Measurements from ENCODE around the gene PLSCR5. TPM values are rescaled to one million over a fixed set of nuclear protein-coding genes. Genes with fewer than 3 reads are reported as not detected.

PLSCR5 gene
- total and polyA plus RNA-seq, 4 donors, result not detected

DNA sequence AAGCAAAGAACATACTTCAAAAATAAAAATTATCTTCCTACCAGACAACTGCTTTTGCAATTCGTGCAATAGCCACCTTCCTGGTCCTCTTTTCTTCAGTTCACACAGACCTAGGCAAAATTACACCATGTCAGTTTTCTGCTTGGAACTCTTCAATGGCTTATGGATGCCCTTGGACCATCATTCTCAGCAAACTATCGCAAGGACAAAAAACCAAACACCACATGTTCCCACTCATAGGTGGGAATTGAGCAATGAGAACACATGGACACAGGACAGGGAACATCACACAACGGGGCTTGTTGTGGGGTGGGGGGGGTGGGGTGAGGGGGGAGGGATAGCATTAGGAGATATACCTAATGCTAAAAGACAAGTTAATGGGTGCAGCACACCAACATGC, 29.2 kb upstream of the PLSCR5 start:
- Histone ChIP-seq H3K36me3 (ENCODE audit: control insufficient read depth in 4 of 4, insufficient read depth in 3 of 4, low read depth in 1 of 4, low read length in 3 of 4) (no peaks in the 10 kb centered on the region), H3K27me3 (ENCODE audit: control insufficient read depth in 4 of 4, insufficient read depth in 4 of 4, low read length in 3 of 4) (no peaks in the 10 kb centered on the region), H3K9ac (ENCODE audit: low read depth in 1 of 2, low read length in 2 of 2) (no peak overlapping the region), H3K27ac (ENCODE audit: low read depth in 1 of 2, low read length in 2 of 2) (no peak overlapping the region), H3K9me3 (ENCODE audit: control insufficient read depth in 4 of 4, low read length in 3 of 4) (no peaks in the 10 kb centered on the region), H3K4me3 (ENCODE audit: low read depth in 1 of 3, low read length in 3 of 3) (no peak overlapping the region), H3K4me1 (ENCODE audit: control insufficient read depth in 4 of 4, insufficient read depth in 4 of 4, low read length in 3 of 4) (no peaks in the 10 kb centered on the region)
- no peak for DNase-seq (ENCODE audit: low spot score)
- WGBS, result 56% methylated on average over 3 of the region's 3 CpGs
- TF ChIP-seq EGR1 (IDR thresholded peaks at IDR 0.05; ENCODE audit: low read depth in 2 of 2), result no peak
- TF ChIP-seq, protein P1, sequence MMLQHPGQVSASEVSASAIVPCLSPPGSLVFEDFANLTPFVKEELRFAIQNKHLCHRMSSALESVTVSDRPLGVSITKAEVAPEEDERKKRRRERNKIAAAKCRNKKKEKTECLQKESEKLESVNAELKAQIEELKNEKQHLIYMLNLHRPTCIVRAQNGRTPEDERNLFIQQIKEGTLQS (IDR thresholded peaks at IDR 0.05), result no peak
- TF ChIP-seq GABPA (IDR thresholded peaks at IDR 0.05 in 1 of 2, conservative IDR thresholded peaks at IDR 0.05 in 1 of 2), result no peak
- TF ChIP-seq JUND (IDR thresholded peaks at IDR 0.05), result no peak
- TF ChIP-seq HNF4G (IDR thresholded peaks at IDR 0.05), result no peak
- TF ChIP-seq, protein P2, sequence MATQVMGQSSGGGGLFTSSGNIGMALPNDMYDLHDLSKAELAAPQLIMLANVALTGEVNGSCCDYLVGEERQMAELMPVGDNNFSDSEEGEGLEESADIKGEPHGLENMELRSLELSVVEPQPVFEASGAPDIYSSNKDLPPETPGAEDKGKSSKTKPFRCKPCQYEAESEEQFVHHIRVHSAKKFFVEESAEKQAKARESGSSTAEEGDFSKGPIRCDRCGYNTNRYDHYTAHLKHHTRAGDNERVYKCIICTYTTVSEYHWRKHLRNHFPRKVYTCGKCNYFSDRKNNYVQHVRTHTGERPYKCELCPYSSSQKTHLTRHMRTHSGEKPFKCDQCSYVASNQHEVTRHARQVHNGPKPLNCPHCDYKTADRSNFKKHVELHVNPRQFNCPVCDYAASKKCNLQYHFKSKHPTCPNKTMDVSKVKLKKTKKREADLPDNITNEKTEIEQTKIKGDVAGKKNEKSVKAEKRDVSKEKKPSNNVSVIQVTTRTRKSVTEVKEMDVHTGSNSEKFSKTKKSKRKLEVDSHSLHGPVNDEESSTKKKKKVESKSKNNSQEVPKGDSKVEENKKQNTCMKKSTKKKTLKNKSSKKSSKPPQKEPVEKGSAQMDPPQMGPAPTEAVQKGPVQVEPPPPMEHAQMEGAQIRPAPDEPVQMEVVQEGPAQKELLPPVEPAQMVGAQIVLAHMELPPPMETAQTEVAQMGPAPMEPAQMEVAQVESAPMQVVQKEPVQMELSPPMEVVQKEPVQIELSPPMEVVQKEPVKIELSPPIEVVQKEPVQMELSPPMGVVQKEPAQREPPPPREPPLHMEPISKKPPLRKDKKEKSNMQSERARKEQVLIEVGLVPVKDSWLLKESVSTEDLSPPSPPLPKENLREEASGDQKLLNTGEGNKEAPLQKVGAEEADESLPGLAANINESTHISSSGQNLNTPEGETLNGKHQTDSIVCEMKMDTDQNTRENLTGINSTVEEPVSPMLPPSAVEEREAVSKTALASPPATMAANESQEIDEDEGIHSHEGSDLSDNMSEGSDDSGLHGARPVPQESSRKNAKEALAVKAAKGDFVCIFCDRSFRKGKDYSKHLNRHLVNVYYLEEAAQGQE (IDR thresholded peaks at IDR 0.05), result no peak
- TF ChIP-seq, protein P3, sequence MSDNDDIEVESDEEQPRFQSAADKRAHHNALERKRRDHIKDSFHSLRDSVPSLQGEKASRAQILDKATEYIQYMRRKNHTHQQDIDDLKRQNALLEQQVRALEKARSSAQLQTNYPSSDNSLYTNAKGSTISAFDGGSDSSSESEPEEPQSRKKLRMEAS (IDR thresholded peaks at IDR 0.05), result no peak
- no peak for TF ChIP-seq NR2F2 (IDR thresholded peaks at IDR 0.05)
- TF ChIP-seq RAD21 (IDR thresholded peaks at IDR 0.05), result no peak
- TF ChIP-seq, protein P4, sequence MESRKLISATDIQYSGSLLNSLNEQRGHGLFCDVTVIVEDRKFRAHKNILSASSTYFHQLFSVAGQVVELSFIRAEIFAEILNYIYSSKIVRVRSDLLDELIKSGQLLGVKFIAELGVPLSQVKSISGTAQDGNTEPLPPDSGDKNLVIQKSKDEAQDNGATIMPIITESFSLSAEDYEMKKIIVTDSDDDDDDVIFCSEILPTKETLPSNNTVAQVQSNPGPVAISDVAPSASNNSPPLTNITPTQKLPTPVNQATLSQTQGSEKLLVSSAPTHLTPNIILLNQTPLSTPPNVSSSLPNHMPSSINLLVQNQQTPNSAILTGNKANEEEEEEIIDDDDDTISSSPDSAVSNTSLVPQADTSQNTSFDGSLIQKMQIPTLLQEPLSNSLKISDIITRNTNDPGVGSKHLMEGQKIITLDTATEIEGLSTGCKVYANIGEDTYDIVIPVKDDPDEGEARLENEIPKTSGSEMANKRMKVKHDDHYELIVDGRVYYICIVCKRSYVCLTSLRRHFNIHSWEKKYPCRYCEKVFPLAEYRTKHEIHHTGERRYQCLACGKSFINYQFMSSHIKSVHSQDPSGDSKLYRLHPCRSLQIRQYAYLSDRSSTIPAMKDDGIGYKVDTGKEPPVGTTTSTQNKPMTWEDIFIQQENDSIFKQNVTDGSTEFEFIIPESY (IDR thresholded peaks at IDR 0.05), result no peak
- no peak for TF ChIP-seq FOXA2 (IDR thresholded peaks at IDR 0.05)
- TF ChIP-seq SP1 (IDR thresholded peaks at IDR 0.05), result no peak
- no peak for TF ChIP-seq HNF4A (conservative IDR thresholded peaks at IDR 0.05)
- TF ChIP-seq TAF1 (conservative IDR thresholded peaks at IDR 0.05), result no peak
- no peak for TF ChIP-seq YY1 (IDR thresholded peaks at IDR 0.05)
- no peak for TF ChIP-seq FOXA1 (IDR thresholded peaks at IDR 0.05)
- no peak for TF ChIP-seq RXRA (IDR thresholded peaks at IDR 0.05)
- TF ChIP-seq, protein P5, sequence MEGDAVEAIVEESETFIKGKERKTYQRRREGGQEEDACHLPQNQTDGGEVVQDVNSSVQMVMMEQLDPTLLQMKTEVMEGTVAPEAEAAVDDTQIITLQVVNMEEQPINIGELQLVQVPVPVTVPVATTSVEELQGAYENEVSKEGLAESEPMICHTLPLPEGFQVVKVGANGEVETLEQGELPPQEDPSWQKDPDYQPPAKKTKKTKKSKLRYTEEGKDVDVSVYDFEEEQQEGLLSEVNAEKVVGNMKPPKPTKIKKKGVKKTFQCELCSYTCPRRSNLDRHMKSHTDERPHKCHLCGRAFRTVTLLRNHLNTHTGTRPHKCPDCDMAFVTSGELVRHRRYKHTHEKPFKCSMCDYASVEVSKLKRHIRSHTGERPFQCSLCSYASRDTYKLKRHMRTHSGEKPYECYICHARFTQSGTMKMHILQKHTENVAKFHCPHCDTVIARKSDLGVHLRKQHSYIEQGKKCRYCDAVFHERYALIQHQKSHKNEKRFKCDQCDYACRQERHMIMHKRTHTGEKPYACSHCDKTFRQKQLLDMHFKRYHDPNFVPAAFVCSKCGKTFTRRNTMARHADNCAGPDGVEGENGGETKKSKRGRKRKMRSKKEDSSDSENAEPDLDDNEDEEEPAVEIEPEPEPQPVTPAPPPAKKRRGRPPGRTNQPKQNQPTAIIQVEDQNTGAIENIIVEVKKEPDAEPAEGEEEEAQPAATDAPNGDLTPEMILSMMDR (IDR thresholded peaks at IDR 0.05; ENCODE audit: low read depth, low read length, missing input control), result no peak

Measured in liver (tissue), 9 donors.